Effector CD4-positive, alpha-beta T cell (primary cell): ENCODE data around the gene CINP.

Experiments used
- DNase-seq: peaks from one replicate; pipeline ENCODE4 v3.0.0-alpha.2; 2020
- total RNA-seq: gene quantifications from one replicate; lab custom pipeline; 2026; lab: John Stamatoyannopoulos, UW

Gene CINP
- total RNA-seq: 11.8 reads per million, percentile 35 among the genes with 10 or more reads in this experiment

GRCh38 chr14:102362545-102363181 lies at the start of gene CINP, which contains the start of gene TECPR2:
Gene CINP (minus strand): TSS chr14:102362890. CDS start chr14:102362851, 39 bp downstream.
Gene TECPR2 (plus strand): TSS chr14:102362941. CDS start chr14:102376722, 13,781 bp downstream.
- DNase-seq: peak; percentile 95

DNA sequence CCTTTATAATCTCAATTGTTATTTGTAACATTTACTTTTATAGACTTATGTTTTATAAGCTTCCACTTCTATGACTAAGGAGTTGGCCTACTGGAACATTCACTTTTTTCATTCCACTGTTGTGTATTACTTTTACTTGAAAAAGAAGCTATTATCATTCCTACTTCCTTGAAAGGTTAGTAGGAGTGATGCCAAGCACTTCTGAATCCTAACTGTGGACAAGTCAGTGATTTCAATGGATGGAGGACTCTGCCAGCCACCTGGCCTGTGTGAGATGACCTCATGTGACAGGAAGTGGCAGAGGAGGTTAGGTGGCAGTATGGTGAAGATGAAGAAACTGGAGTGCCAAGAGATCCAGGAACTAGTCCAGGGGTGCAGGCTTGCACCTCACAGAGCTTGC lies 46.0 kb upstream of the CINP start:
- DNase-seq: no peak

DNA sequence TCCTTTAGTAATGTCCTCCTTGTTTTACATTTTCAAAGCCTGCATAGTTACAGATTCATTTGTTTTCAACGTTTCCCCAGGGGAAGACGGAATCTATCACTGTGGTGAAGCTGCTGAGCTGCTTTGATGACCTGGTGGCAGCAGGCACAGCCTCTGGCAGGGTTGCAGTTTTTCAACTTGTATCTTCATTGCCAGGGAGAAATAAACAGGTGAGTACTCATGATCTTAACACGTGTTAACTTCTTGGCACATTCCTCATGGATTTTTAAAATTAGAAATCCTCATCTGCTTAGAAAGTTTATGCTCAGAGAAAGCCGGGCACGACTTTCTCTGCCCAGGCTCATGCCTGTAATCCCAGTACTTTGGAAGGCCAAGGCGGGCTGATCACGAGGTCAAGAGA lies 44.6 kb upstream of the CINP start:
- no peak for DNase-seq

DNA sequence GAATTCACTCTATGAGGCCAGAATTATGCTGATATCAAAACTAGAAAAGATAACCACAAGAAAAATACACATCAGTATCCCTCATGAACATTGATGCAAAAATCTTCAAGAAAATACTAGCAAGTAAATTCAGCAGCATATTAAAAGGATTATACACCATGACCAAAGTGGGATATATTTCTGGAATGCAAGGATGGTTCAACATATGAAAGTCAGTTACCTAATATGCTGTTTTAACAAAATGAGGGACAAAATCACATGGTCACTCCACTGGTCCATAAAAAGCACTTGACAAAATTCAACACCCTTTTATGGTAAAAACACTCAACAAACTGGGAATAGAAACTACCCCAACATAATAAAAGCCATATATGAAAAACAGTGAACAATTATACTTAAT lies 40.3 kb upstream of the CINP start:
- DNase-seq: no peak

DNA sequence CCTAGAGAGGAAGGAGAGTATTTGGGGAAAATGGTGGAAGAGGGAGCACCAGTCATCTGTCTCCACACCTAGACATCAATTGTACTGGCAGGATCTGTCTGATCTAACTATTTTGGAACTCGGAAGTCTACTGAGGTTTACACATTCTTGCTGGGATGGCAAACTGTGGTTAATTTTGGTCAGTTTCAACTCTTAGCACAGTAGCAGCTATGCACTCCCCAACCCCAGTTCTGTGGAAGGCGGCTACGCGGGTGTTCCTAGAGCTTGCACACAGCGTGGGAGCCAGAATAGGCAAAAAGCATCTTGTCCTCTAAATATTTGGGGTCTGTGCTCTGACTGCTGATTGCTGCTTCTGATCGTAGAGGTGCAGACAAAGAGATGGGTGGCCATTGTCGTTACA lies 33.8 kb upstream of the CINP start:
- no peak for DNase-seq

GRCh38 chr14:102394717-102395375 lies 32.2 kb upstream of the CINP start:
- DNase-seq: no peak

- DNase-seq: no peak
These were observed 29.8 kb upstream of the CINP start for GRCh38 chr14:102392506-102392905.

DNA sequence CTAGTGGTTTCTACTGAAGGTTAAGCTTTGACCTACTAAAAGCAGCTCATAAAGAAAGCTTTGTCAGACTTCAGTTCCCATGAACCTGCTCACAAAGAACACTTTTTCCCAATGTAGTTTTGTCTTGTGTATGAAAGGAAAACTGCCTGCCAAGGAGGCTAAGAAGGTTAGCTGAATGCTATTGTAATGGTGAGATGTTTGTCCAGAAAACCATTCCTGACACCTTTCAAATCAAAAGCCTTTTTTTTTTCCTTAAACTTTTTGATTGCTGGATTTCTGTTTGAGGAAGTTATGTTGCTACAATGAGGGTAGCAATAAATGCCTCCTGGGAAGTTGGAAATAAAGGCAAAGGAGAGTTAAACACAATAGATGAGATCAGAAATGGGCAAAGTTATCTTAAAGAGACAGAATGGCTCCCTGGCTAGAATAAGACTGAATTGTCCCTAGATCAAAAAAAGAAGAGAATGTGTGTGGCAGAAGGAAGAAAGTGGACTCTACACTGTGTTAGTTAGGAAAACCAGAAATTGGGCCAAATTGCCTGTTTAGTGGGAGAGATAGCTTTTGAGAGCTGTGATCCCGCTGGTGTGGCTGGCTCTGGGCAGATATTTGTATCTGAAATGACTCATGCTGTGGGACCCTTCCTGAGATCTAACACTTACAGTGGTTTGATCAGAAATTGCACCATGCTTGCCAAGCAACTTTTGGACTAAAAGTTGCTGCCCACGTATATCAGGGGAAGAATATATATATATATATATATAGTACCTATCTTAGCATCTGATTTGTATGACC lies 27.6 kb upstream of the CINP start:
- DNase-seq: no peak

DNA sequence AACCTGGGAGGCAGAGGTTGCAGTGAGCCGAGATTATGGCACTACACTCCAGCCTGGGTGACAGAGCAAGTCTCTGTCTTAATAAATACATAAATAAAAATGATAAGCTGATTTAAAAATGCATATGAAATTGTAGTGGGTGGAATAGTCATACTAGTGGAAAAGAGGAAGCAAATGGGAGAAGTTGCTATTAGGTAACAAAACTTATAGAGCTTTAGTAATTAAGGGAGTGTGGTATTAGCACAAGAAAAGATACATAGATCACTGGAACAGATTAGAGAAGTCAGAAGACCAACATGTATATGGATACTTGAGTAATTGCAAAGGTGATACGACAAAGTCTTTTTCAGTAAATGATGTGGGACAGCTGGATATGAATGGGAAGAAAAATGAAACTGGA lies 26.6 kb upstream of the CINP start:
- no peak for DNase-seq

GRCh38 chr14:102387086-102387485 lies 24.4 kb upstream of the CINP start:
- DNase-seq: no peak

DNA sequence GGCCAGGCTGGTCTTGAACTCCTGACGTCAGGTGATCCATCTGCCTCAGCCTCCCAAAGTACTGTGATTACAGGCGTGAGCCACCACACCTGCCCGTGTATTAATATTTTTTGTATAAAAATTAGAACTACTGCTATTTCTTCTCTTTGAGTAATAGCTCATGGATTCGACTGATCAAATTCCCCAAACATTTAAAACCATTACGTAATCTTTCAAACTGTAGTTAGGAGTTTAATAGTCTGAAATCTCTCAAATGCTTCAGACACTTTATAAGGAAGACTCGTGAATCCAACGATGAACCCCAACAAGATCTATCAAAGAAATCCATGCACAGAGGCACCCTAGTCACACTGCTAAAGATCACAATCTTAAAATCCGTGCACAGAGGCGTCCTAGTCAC lies 16.1 kb upstream of the CINP start:
- DNase-seq: no peak

GRCh38 chr14:102377696-102378095 lies 15.0 kb upstream of the CINP start:
- no peak for DNase-seq

- no peak for DNase-seq
These were observed 12.4 kb upstream of the CINP start for GRCh38 chr14:102375119-102375518.

- DNase-seq: no peak
These were observed 11.6 kb upstream of the CINP start for GRCh38 chr14:102374264-102374663.

- no peak for DNase-seq
These were observed 10.4 kb upstream of the CINP start for GRCh38 chr14:102373110-102373509.

- DNase-seq: no peak
These were observed 8.7 kb upstream of the CINP start for GRCh38 chr14:102371361-102371760.

- no peak for DNase-seq
These were observed 7.7 kb upstream of the CINP start for GRCh38 chr14:102370305-102370809.

DNA sequence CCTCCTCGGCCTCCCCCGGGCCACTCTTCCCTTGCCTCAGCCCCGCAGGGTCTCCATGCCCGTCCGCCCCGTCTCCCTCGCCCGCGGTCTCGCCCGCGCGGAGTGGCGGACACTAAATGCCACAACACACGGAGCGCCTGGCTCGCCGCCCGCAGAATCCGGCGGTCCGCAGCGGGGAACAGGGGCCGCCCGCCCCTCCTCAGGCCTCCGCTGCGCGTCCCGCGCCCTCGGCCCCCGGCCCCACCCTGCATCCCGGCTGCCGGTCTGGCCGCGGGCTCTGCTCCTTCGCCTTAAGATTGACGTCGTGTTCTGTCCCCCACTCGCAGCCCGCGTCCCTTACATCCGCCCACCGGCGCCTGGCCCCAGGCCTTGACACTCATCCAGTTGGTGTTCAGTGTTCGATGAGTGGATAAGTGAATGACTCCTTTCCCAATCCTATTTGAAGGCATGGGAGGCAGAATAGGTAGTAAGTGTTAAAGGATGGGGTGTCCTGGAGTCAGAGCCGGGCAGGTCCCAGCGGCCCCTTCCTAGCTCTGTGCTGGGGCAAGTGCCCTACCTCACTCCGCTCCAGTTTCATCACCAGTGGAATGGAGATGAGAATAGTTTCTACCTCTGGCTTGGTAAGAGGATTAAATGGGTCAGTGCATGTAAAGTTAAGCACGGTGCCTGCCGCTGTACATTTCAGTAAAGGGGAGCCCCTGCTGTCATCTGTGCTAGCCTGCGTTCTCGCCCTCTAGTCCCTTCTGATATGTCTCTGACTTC lies 673 bp upstream of the CINP start:
- peak; percentile 6 for DNase-seq

DNA sequence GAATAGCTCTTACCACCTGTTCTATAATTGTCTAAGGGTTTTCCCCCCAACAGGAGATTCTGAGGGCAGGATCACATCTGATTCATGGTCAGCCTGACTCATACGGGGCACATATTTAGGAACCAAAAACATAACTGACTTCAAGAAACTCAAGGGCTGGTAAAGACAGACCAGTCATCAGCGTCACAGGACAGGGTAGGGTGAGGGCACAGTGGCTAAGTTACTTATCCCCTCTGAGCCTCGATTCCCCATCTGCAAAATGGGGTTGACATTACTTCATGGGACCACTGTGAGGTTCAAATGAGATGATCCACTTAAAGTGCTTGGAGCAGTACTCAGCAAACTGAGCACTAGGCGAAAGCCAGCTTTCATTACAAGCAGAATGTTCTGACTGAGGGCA lies 606 bp downstream of the CINP start:
- DNase-seq: peak; percentile 15

DNA sequence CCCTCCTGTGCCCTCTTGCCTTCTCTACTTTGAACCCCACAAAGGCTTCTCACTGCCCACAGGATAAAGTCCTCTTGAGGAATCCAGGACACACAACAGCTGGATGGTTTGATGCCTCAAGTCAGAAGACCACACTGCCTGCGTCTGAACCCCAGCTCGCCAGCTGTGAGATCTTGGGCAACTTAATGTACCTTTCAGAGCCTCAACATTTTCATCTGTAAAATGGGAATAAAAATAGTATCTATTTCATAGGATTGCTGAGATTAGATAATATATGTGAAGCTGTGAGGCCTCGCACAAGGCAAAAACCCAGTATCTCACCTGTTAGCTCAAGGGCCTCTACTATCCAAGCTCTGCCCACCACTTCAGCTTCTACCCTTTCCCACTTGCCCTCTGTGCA lies 2.3 kb downstream of the CINP start:
- DNase-seq: no peak

- DNase-seq: no peak
These were observed 3.3 kb downstream of the CINP start for GRCh38 chr14:102359341-102359740.

GRCh38 chr14:102356280-102356679 lies 6.4 kb downstream of the CINP start:
- DNase-seq: no peak

DNA sequence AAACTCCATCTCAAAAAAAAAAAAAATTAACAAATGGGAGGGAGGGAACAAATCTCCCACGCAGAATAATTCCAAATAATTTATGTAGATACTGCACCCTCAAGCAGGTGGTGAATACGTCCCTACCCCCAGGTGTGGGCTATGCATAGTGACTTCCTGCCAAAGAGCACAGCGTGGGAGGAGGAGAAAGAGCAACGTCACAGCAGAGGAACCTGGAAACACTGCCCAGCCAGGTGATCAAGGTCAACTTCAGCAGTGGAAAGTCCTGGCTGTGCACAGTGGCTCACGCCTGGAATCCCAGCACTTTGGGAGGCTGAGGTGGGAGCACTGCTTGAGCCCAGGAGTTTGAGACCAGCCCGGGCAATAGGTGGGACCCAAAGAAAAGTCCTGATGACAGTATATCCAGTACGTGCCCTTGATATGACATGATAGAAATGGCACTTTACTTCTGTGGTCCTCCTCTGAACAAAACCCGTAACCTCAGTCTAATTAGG lies 9.5 kb downstream of the CINP start:
- no peak for DNase-seq
